H1 (cell line): ENCODE results near the gene NEURL1. TPM values are rescaled to one million over a fixed set of nuclear protein-coding genes. Genes with fewer than 3 reads are reported as not detected.

Experiments used
- BRCA1 ChIP-seq: IDR thresholded peaks from 2 replicates; pipeline ENCODE4 v1.6.1; 2012; ENCODE audit warnings: low read depth, low read length, improper control_type of control experiment
- GTF2F1 ChIP-seq: IDR thresholded peaks from 2 replicates; pipeline ENCODE4 v1.6.1; 2012; ENCODE audit warnings: low read depth, low read length, improper control_type of control experiment, borderline replicate concordance
- RNF2 ChIP-seq: fragments of 200-900, 300-1000 bp; sonication (generic); IDR thresholded peaks from 2 replicates; pipeline ENCODE4 v1.7.1; 2016; ENCODE audit warnings: borderline replicate concordance, low read depth, mild to moderate bottlenecking, antibody characterized with exemption, low read length; ENCODE audit not compliant: poor library complexity, severe bottlenecking; ENCODE audit errors: missing control alignments
- SIN3A ChIP-seq, 2 experiments: IDR thresholded peaks in 1 of 2; conservative IDR thresholded peaks in 1 of 2; 2 replicates each; pipeline ENCODE4 v1.6.1; 2011 to 2012; ENCODE audit warnings: low read length in 2 of 2, improper control_type of control experiment in 1 of 2, low read depth in 1 of 2, mild to moderate bottlenecking in 1 of 2
- TEAD4 ChIP-seq: IDR thresholded peaks from 2 replicates; pipeline ENCODE4 v1.6.1; 2012; ENCODE audit warnings: low read depth, low read length, inconsistent platforms, mixed read lengths
- polyA plus RNA-seq, 7 experiments: library from polyadenylated mRNA; depleted of rRNA in 3 of 7; stranded (reverse) in 5 of 7; unstranded in 2 of 7; fragments of >200 nt in 5 of 7; fragments of 200-250 nt in 2 of 7; gene quantifications; 1 replicate in 5 of 7; 2 replicates in 1 of 7; 4 replicates in 1 of 7; pipeline versions ENCODE4 v1.2.1 to v1.2.3, GENCODE V29; 2011 to 2013; ENCODE audit warnings: missing spikeins in 2 of 7, mixed read lengths in 2 of 7
- total RNA-seq: library from RNA; stranded (reverse); fragmentation: NEBNext Ultra II Directional; extraction: Animal tissue kit (Norgen Biotek cat#: 25700); gene quantifications from 2 replicates; pipeline ENCODE4 v1.2.1, GENCODE V29; 2021
- TF ChIP-seq, protein P1 (sequence below): IDR thresholded peaks from 2 replicates; pipeline ENCODE4 v1.6.1; 2011; ENCODE audit warnings: low read depth, mild to moderate bottlenecking, low read length; ENCODE audit not compliant: insufficient read depth
- TF ChIP-seq, protein P2 (sequence below), 3 experiments: IDR thresholded peaks; 1 replicate in 2 of 3; 2 replicates in 1 of 3; pipeline versions ENCODE4 v1.5.1 to v1.6.1; 2011; ENCODE audit warnings: low read length in 3 of 3, mild to moderate bottlenecking in 3 of 3, inconsistent platforms in 2 of 3, low read depth in 1 of 3, moderate library complexity in 1 of 3; ENCODE audit not compliant: insufficient read depth in 1 of 3; ENCODE audit errors: control extremely low read depth in 1 of 3

The NEURL1 gene
- total and polyA plus RNA-seq, 2 of the 8 experiments (the other 6 are each of a cell fraction or from before 2014, with no cell fraction given): 0.54 to 0.58 TPM

DNA sequence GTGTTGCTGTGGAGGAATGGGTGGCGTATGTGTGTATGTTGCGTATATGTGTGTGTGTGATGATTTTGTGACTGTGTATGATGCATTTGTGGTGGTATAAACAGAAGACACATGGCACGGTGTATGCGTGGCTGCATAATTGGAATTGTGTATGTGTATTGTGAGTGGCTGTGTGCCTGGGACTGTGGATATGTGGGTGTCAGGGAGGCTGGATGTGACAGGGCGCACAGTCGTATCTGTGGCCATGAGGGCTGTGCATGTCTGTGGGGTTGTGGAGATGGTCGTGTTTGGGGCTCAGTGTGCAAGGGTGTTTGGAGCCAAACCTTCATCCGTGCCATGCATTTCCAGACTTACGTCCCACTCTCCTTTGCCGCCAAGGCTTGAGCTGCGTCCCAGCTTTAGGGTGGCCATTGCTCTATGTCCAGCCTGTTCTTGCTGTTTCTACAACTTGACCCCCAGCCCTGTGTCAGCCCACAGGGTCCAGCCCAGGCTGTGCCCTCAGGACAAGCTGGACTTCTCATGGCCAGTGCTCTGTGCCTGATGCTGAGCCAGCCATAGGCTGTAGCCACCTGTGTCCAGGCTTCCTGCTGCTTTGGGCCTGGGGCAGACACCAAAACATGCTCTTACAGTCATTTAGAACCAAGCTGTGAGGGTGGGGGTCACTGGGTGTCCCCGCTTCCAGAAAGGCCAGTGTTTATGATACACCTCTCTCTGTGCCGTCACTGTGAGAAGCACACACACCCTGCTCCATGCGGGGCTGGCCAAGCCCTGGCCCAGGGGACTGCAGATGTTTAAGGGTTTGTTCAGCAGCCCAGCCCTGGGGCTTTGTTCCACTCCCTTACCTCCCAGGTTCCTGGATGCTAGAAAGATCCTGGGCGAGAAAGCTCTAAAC, 127.6 kb downstream of the NEURL1 start (continued):
- TF ChIP-seq BRCA1: no peak
- no peak for TF ChIP-seq SIN3A (conservative IDR thresholded peaks at IDR 0.05 in 1 of 2, IDR thresholded peaks at IDR 0.05 in 1 of 2; ENCODE audit: low read depth in 1 of 2, low read length in 2 of 2)
- TF ChIP-seq TEAD4: no peak
- no peak for TF ChIP-seq GTF2F1
- no peak for TF ChIP-seq RNF2
- TF ChIP-seq, protein P1, sequence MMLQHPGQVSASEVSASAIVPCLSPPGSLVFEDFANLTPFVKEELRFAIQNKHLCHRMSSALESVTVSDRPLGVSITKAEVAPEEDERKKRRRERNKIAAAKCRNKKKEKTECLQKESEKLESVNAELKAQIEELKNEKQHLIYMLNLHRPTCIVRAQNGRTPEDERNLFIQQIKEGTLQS: no peak
- TF ChIP-seq, protein P2, sequence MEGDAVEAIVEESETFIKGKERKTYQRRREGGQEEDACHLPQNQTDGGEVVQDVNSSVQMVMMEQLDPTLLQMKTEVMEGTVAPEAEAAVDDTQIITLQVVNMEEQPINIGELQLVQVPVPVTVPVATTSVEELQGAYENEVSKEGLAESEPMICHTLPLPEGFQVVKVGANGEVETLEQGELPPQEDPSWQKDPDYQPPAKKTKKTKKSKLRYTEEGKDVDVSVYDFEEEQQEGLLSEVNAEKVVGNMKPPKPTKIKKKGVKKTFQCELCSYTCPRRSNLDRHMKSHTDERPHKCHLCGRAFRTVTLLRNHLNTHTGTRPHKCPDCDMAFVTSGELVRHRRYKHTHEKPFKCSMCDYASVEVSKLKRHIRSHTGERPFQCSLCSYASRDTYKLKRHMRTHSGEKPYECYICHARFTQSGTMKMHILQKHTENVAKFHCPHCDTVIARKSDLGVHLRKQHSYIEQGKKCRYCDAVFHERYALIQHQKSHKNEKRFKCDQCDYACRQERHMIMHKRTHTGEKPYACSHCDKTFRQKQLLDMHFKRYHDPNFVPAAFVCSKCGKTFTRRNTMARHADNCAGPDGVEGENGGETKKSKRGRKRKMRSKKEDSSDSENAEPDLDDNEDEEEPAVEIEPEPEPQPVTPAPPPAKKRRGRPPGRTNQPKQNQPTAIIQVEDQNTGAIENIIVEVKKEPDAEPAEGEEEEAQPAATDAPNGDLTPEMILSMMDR (IDR thresholded peaks at IDR 0.05; ENCODE audit: control extremely low read depth in 1 of 3, insufficient read depth in 1 of 3, low read depth in 1 of 3, low read length in 3 of 3): no peak
